Nephron (organoid): ENCODE results near the gene AFF1.

Source experiments
- H3K27ac Mint-ChIP-seq, 3 experiments: 2 replicates each; pipeline ENCODE4 v1.8.0; 2020; ENCODE audit warnings: mixed read lengths in 3 of 3, mild to moderate bottlenecking in 2 of 3, moderate library complexity in 1 of 3
- H3K27me3 Mint-ChIP-seq: 2 replicates; pipeline ENCODE4 v1.8.0; 2021; ENCODE audit warnings: low read depth, mild to moderate bottlenecking, moderate library complexity, mixed read lengths
- H3K36me3 Mint-ChIP-seq: 2 replicates; pipeline ENCODE4 v1.8.0; 2020; ENCODE audit warnings: low read depth, mixed read lengths
- H3K4me1 Mint-ChIP-seq: 2 replicates; pipeline ENCODE4 v1.8.0; 2020; ENCODE audit warnings: mixed read lengths
- H3K4me3 Mint-ChIP-seq, 3 experiments: 2 replicates each; pipeline ENCODE4 v1.8.0; 2020; ENCODE audit warnings: mild to moderate bottlenecking in 3 of 3, mixed read lengths in 3 of 3, moderate library complexity in 2 of 3
- H3K9me3 Mint-ChIP-seq: 2 replicates; pipeline ENCODE4 v1.8.0; 2020; ENCODE audit warnings: mixed read lengths
- TF ChIP-seq, protein P1 (sequence below), 3 experiments: fragments of 200-600 bp; sonication (generic); IDR thresholded peaks; one replicate each; pipeline ENCODE4 v1.5.0; 2021; ENCODE audit warnings: antibody characterized with exemption in 3 of 3; ENCODE audit not compliant: unreplicated experiment in 3 of 3

Gene AFF1

DNA sequence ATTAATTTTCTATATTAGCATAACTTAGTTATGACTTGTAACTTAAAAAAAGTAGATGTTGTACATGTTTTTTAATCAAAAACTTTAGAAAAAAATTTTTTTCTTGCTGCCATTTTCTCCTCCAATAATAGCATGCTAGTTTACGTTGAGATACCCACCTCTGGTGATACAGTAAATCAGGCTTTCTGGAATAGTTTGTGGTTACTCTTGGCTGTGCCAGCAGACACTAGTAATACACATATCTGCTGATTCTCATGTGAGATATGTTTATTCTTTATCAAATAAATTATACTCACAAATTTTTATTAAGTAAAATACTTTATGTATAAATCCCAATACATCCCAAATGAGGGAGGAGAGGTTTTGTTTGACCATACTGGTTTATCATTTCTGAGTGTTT is 168.3 kb downstream of the AFF1 start:
- no peaks in the 10 kb centered on the region for H3K9me3 Mint-ChIP-seq
- peak overlapping the region in 1 of 3 experiments; percentile 44 for H3K27ac Mint-ChIP-seq
- no peaks in the 10 kb centered on the region for H3K27me3 Mint-ChIP-seq
- H3K4me3 Mint-ChIP-seq: no peak overlapping the region
- H3K4me1 Mint-ChIP-seq: peaks cover 25% of the 10 kb centered on the region
- peaks cover 24% of the 10 kb centered on the region for H3K36me3 Mint-ChIP-seq
- TF ChIP-seq, protein P1, sequence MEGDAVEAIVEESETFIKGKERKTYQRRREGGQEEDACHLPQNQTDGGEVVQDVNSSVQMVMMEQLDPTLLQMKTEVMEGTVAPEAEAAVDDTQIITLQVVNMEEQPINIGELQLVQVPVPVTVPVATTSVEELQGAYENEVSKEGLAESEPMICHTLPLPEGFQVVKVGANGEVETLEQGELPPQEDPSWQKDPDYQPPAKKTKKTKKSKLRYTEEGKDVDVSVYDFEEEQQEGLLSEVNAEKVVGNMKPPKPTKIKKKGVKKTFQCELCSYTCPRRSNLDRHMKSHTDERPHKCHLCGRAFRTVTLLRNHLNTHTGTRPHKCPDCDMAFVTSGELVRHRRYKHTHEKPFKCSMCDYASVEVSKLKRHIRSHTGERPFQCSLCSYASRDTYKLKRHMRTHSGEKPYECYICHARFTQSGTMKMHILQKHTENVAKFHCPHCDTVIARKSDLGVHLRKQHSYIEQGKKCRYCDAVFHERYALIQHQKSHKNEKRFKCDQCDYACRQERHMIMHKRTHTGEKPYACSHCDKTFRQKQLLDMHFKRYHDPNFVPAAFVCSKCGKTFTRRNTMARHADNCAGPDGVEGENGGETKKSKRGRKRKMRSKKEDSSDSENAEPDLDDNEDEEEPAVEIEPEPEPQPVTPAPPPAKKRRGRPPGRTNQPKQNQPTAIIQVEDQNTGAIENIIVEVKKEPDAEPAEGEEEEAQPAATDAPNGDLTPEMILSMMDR (IDR thresholded peaks at IDR 0.05; ENCODE audit: unreplicated experiment in 3 of 3): no peak

DNA sequence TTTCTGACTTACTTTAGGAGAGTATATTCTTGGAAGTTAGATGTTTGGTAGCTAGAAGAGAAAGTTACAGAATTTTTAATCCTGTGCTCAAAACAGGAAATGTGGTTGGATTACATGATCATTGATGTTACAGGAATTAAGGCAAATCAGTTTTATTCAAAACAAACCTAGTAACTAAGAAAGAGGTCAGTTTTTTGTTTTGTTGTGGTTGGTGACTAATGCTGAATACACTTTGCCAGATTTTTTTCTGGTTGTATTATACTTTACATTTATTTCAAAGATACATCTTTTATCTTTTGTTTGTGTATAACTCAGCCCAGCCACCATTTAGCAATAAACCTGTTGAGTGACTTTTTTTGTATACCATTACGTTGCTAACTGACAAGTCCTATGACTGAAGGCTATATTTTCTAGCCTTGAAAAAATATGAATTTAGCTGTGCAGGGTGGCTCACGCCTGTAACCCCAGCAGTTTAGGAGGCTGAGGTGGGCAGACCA is 168.9 kb downstream of the AFF1 start:
- no peaks in the 10 kb centered on the region for H3K27me3 Mint-ChIP-seq
- H3K4me1 Mint-ChIP-seq: peaks cover 29% of the 10 kb centered on the region
- no peak overlapping the region for H3K4me3 Mint-ChIP-seq
- H3K36me3 Mint-ChIP-seq: peaks cover 30% of the 10 kb centered on the region
- no peaks in the 10 kb centered on the region for H3K9me3 Mint-ChIP-seq
- H3K27ac Mint-ChIP-seq: peak overlapping the region in 2 of 3 experiments; percentile 29 to 44
- TF ChIP-seq, protein P1 (IDR thresholded peaks at IDR 0.05; ENCODE audit: unreplicated experiment in 3 of 3): no peak

DNA sequence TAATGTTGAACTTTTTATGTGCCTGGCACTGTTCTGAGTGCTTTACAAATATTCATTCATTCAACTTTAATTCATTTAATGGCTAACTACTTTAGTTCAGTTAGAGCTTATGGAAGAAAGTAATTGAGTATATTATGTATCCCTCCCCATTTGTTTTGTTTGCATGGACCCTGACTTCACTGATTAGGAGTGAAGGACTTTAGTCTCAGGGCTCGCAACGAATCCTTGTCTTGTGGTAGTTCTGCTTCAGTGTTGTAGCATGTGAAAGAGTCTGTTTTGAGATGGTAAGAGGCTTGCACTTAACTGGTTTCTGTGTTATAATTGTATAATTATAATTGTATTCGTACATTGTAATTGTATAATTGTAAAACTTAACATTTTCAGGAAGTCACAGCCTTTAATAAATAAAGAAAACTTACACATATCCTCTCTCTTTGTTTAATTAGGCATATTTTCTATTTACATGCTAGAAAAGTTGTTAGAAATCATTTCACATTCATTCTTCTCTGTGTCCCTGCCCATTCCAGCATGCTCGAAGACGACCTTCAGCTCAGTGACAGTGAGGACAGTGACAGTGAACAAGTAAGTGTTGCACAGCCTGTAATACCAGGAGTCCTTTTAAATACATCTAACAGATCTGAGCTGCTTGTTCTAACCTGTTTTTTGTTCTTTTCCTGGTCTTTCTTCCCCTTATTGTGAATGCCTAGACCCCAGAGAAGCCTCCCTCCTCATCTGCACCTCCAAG is 170.5 kb downstream of the AFF1 start:
- Mint-ChIP-seq H3K9me3 (no peaks in the 10 kb centered on the region), H3K4me3 (no peak overlapping the region), H3K27me3 (no peaks in the 10 kb centered on the region), H3K36me3 (peaks cover 38% of the 10 kb centered on the region), H3K27ac (peak overlapping the region; percentile 18 to 68 (median 44)), H3K4me1 (peaks cover 37% of the 10 kb centered on the region)
- TF ChIP-seq, protein P1 (IDR thresholded peaks at IDR 0.05; ENCODE audit: unreplicated experiment in 3 of 3): no peak

DNA sequence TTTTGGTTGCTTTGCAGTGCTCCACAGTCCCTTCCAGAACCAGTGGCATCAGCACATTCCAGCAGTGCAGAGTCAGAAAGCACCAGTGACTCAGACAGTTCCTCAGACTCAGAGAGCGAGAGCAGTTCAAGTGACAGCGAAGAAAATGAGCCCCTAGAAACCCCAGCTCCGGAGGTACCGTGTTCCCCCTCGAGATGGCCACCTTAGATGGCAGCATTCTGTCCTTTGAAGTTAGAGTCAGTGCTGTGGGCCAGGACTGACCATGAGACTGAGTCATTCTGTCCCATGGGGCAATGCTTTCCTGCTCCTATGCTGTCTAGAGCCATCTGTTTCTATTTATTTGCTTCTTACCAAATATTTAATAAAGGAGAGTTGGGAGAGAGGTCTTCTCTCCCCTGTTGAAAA is 173.3 kb downstream of the AFF1 start:
- Mint-ChIP-seq H3K36me3 (peaks cover 46% of the 10 kb centered on the region), H3K4me3 (no peak overlapping the region), H3K4me1 (peaks cover 37% of the 10 kb centered on the region), H3K9me3 (no peaks in the 10 kb centered on the region), H3K27ac (peak overlapping the region; percentile 79 to 88 (median 85)), H3K27me3 (no peaks in the 10 kb centered on the region)
- TF ChIP-seq, protein P1 (IDR thresholded peaks at IDR 0.05; ENCODE audit: unreplicated experiment in 3 of 3): no peak

DNA sequence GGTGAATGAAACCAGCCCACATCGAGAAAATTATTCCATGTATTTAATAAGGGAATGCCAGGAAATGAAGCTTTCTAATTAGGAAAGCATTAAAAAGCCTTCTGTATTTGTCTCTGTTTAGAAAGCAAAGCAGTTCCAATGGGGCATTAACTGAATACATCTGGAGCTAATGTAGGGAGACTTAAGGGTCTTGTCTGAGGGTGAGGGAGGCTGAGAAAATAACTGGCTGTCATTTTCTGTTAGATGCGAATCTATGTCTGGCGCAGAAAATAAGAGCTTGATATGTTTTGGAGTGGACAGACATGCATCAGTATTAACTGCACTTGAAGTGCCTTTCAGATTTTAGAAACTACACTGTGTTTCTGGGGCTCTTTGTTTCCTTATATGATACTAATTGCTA is 174.3 kb downstream of the AFF1 start:
- H3K9me3 Mint-ChIP-seq: no peaks in the 10 kb centered on the region
- H3K4me1 Mint-ChIP-seq: peaks cover 33% of the 10 kb centered on the region
- H3K4me3 Mint-ChIP-seq: no peak overlapping the region
- TF ChIP-seq, protein P1 (IDR thresholded peaks at IDR 0.05; ENCODE audit: unreplicated experiment in 3 of 3): no peak
- H3K27me3 Mint-ChIP-seq: no peaks in the 10 kb centered on the region
- peaks cover 53% of the 10 kb centered on the region for H3K36me3 Mint-ChIP-seq
- H3K27ac Mint-ChIP-seq: peak overlapping the region; percentile 6 to 88 (median 79)

DNA sequence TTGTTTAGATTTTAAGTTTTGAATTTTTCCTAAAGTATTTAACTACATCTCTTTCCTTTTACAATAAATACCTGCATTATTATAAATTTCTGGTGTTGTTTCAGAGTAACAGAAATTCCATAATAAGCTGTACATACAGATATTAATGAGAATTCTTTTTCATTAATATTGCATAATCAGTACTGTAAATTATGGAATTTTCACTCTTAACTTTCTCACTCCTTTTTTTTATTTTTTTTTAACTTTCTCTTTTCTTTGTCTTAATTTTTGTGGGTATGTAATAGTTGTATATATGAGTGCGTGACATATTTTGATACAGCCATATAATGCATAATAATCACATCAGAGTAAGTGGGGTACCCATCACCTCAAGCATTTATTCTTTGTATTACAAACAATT is 175.1 kb downstream of the AFF1 start:
- Mint-ChIP-seq H3K36me3 (peaks cover 61% of the 10 kb centered on the region), H3K27ac (peak overlapping the region in 2 of 3 experiments; percentile 18 to 79), H3K27me3 (no peaks in the 10 kb centered on the region), H3K9me3 (no peaks in the 10 kb centered on the region), H3K4me3 (no peak overlapping the region), H3K4me1 (peaks cover 27% of the 10 kb centered on the region)
- TF ChIP-seq, protein P1 (IDR thresholded peaks at IDR 0.05; ENCODE audit: unreplicated experiment in 3 of 3): no peak
